Activated T-cell treated with anti-CD3 and anti-CD28 coated beads, Interleukin-2, amount 50 U/mL, for 1 hour (primary cell): ENCODE data around the gene TRIM13.
"Not testable (repeated sequence)": the region's sequence is repeated elsewhere in the genome, so short reads cannot be mapped to it uniquely, and the experiment has no call there.

Experiments used
- DNase-seq: peaks from one replicate; pipeline ENCODE4 v3.0.0-alpha.2; 2020

TRIM13 gene

GRCh38 chr13:49997955-49998354 lies 1.1 kb downstream of the TRIM13 start:
- DNase-seq: no peak

DNA sequence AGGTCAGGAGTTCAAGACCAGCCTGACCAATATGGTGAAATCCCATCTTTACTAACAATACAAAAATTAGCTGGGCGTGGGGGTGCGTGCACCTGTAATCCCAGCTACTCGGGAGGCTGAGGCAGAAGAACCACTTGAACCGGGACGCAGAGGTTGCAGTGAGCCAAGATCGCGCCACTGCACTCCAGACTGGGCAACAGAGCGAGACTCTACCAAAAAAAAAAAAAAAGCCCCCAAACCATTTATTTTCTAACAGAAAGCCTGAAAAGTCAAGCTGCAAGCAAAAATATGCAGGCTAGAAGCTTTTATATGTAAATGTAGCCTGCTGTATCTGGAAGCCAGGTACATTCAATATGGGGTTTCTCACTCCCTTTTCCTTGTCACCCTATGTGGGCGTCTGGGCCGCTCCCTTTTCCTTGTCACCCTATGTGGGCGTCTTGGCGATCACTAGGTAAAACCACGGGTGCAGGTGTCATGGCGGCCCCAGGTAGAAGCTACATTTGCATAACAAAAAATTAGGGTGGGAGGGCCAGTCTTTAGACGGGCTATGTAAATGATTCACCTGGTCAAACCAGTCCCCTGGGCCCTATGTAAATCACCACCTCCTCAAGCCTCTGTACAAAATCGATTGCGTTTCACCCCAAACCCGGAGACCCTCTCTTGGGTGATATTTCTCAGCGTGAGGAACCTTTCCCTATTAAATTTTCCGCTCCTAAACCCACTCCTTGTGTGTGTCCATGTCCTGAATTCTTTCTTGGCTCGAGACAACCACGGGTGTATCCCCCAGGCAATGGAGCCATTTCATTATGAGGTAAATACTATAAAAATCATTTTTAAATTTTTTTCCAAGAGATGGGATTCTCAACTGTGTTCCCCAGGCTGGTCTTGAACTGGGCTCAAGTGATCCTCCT lies 2.1 kb downstream of the TRIM13 start:
- DNase-seq: no peak

DNA sequence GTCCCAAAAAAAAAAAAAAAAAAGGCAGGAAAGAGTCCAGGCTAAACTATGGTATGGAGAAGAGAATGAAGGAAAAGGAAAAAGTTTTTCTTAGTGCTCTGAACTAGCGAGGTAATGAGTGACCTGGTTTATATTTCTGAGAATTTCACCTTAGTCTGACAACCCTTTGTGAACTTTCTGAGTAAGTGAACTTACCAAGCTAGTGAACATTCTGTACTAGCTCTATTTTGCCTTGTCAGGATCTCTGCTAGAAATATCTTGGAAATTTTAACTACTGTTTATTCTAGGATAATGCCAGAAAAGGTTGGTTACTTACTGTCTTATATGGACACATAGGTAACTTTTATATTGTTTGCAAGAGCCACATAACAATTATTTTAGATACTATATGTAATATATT lies 4.4 kb downstream of the TRIM13 start:
- no peak for DNase-seq

- DNase-seq: no peak
These were observed 9.7 kb downstream of the TRIM13 start for GRCh38 chr13:50006426-50007135.

GRCh38 chr13:50011461-50011860 lies 14.6 kb downstream of the TRIM13 start:
- DNase-seq: no peak

DNA sequence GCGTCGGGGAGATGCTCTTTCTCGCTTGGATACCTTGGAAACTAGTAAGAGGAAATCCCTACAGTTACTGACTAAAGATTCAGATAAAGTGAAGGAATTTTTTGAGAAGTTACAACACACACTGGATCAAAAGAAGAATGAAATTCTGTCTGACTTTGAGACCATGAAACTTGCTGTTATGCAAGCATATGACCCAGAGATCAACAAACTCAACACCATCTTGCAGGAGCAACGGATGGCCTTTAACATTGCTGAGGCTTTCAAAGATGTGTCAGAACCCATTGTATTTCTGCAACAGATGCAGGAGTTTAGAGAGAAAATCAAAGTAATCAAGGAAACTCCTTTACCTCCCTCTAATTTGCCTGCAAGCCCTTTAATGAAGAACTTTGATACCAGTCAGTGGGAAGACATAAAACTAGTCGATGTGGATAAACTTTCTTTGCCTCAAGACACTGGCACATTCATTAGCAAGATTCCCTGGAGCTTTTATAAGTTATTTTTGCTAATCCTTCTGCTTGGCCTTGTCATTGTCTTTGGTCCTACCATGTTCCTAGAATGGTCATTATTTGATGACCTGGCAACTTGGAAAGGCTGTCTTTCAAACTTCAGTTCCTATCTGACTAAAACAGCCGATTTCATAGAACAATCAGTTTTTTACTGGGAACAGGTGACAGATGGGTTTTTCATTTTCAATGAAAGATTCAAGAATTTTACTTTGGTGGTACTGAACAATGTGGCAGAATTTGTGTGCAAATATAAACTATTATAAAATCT lies 15.7 kb downstream of the TRIM13 start:
- no peak for DNase-seq

- DNase-seq: no peak
These were observed 17.5 kb downstream of the TRIM13 start for GRCh38 chr13:50014386-50014785.

DNA sequence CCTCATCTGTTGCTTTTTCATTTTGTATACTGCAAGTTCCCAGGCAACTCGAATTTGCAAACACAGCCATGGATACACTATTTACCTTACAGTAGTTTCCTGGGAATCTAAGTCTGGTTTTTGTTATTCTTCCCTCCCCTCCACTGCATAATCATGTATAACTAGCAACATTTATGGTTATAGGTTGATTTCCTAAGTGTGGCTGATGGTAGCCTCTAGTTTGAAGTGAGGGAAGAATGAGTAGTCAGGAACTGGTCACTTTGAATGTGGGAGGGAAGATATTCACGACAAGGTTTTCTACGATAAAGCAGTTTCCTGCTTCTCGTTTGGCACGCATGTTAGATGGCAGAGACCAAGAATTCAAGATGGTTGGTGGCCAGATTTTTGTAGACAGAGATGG lies 18.4 kb downstream of the TRIM13 start, which contains the start of gene KCNRG:
Gene KCNRG, plus strand, starts transcription at position 187 of the 400 bp plus-strand sequence. Its CDS starts 50 bp downstream, at position 237.
- DNase-seq: no peak

DNA sequence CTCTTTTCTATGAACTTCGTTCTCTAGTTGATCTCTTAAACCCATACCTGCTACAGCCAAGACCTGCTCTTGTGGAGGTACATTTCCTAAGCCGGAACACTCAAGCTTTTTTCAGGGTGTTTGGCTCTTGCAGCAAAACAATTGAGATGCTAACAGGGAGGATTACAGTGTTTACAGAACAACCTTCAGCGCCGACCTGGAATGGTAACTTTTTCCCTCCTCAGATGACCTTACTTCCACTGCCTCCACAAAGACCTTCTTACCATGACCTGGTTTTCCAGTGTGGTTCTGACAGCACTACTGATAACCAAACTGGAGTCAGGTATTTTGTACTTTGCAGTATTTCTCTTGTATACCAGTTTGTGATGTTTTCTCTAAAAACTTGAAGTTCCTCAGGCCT lies 18.9 kb downstream of the TRIM13 start:
- DNase-seq: no peak

GRCh38 chr13:50016444-50016843 lies 19.6 kb downstream of the TRIM13 start:
- DNase-seq: no peak

DNA sequence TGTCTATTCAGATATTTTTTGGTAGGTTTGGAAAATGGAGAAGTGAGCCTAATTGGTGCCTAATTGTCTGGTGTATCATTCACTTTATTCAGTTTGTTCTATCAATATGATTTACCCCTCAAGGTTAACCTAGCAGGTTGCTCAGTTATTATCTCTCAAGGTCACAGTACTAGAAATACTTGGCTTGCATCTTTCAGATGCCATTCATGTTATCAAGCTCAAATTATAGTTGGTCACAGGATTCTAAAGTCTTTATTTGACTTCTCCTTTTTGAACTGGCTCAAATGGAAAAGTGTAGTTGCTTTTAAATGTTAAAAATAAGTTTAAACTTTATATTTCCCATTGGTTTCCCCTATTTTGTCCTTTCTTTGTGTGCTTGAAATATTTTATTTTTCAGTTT lies 21.0 kb downstream of the TRIM13 start:
- DNase-seq: no peak

- DNase-seq: no peak
These were observed 28.6 kb downstream of the TRIM13 start for GRCh38 chr13:50025436-50025835.

- no peak for DNase-seq
These were observed 30.1 kb downstream of the TRIM13 start for GRCh38 chr13:50026788-50027473.

DNA sequence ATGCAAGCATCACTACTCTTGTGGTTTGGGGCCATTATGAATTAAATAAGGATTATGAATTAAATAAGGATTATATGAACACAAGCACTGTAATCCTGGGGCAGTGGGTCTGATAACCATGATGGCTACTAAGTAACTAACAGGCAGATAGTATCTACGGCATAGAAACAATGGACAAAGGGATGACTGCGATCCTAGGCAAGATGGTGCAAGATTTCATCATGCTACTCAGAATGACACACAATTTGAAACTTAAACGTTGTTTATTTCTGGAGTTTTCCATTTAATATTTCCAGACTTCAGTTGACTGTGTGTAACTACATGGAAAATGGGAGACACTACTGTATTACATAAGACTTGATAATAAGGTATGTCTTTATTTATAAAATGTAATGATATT lies 33.5 kb downstream of the TRIM13 start:
- no peak for DNase-seq

DNA sequence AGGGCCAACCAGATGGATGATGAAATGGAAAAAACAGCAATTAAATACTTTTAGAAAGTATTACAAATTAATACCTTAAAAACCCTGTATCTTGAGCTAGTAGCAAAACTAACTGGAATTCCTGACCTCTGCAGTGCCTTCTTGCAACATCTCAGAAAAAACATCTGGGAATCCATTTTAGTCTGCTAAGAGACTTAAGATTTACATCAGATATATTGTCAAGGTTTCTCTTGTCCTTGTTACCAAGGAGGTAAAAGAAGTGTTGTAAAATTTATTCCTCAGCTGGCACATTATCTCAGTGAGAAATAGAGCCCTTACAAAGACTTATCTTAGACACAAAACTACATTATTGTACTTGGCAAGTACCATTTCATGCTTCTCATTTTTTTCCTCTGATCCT lies 36.9 kb downstream of the TRIM13 start:
- DNase-seq: no peak

DNA sequence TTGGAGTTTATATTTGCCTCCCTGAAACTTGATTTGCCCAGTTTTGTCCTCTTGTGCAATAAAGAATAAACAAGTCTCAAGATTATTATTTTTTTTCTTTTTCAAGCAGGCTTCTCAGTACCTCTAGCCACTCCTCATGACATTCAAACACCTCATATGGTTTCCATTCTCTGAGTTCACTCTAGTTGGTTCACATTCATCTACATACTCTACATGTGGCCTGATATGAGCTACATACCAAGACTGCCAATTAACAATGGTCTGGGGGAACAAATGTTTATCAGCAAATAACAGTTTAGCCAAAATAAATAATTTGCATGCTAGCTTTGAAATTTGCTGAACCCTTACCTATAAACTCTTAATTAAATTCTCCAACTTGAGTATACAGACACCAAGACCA lies 40.9 kb downstream of the TRIM13 start:
- DNase-seq: no peak

DNA sequence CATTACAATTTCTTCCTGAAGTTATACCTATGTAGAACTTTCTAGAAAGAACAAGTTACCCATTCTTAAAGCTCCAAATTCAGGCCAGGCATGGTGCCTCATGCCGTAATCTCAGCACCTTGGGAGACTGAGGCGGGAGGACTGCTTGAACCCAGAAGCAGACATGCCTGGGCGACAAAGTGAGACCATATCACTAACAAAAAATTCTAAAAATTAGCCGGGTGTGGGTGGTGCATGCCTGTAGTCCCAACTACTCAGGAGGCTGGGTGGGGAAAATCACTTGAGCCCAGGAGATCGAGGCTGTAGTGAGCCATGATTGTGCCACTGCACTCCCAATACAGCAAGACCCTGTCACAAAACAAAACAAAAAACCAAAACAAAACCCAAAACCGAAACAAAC lies 41.4 kb downstream of the TRIM13 start:
- DNase-seq: no peak

GRCh38 chr13:50052478-50052877 lies 55.6 kb downstream of the TRIM13 start:
- no peak for DNase-seq

DNA sequence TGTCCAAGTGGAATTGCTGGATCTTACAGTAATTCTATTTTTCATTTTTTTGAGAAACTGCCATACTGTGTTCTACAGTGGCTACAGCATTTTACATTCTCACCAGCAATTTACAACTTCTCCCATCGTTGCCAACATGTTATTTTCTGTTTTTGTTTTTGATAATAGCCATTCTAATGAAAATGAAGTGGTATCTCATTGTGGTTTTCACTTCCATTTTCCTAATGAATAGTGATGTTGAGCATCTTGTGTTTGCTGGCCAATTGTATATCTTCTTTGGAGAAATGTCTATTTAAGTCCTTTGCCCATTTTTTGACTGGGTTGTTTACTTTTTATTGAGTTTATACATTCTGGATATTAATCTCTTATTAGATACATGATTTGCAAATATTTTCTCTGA lies 57.0 kb downstream of the TRIM13 start:
- DNase-seq: no peak

- no peak for DNase-seq
These were observed 58.6 kb downstream of the TRIM13 start for GRCh38 chr13:50055454-50055853.

DNA sequence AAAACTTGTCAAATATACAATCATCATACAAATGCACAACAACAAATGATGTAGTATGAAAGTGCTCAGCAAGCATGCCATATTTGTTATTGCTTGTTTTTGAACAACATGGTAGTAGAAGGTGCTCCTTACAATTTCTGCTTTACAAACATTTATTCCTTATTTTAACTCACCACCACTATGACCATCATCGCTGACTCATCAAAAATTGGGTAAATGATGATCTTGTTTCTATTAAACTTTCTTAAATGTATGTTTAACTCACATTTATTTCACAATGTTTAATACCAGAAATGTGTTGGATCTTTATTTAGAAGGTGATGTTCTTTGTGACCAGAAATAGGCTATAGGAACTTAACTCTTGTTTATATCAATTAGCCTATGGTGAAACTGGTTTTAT lies 63.9 kb downstream of the TRIM13 start:
- DNase-seq: no peak

DNA sequence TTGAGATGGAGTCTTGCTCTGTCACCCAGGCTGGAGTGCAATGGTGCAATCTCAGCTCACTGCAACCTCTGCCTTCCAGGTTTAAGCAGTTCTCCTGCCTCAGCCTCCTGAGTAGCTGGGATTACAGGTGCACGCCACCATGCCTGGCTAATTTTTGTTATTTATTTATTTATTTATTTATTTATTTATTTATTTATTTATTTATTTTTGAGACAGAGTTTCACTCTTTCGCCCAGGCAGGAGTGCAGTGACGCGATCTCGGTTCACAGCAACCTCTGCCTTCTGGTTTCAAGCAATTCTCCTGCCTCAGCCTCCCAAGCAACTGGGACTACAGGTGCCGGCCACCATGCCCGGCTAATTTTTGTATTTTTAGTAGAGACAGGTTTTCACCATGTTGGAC lies 65.5 kb downstream of the TRIM13 start:
- DNase-seq: not testable (repeated sequence)

GRCh38 chr13:50065712-50066111 lies 68.9 kb downstream of the TRIM13 start:
- no peak for DNase-seq
